ENCODE results near the gene PWWP2A.

GRCh38 chr5:160048131-160048530, 71.1 kb downstream of the PWWP2A start:
- TF ChIP-seq CTCF (IDR thresholded peaks at IDR 0.05) (no peak), POLR2A (IDR thresholded peaks at IDR 0.05) (no peak)

Data from ovary (tissue), 3 donors.